Measurements from ENCODE around the gene SKP2.

SKP2 gene

GRCh38 chr5:36135988-36136387, 15.9 kb upstream of the SKP2 start:
- no peak overlapping the region for H3K27ac ChIP-seq (ENCODE audit: low read length)
- no peak overlapping the region for H2AFZ ChIP-seq (ENCODE audit: low read depth, low read length)
- TF ChIP-seq CTCF (IDR thresholded peaks at IDR 0.05; ENCODE audit: borderline replicate concordance, extremely low read depth, low read length, poor library complexity, severe bottlenecking) (no peak), EZH2 (IDR thresholded peaks at IDR 0.05; ENCODE audit: borderline replicate concordance, low read depth, low read length, severe bottlenecking) (no peak)
- H3K4me1 ChIP-seq (ENCODE audit: insufficient read depth, low read length): no peaks in the 10 kb centered on the region
- DNase-seq (no peak), ATAC-seq (ENCODE audit: insufficient read depth, low read depth) (no peak)
- H3K4me3 ChIP-seq (ENCODE audit: low read depth in 1 of 2, low read length in 2 of 2): no peak overlapping the region
- no peak overlapping the region for H3K9ac ChIP-seq (ENCODE audit: low read depth, low read length)
- no peak overlapping the region for H3K4me2 ChIP-seq (ENCODE audit: insufficient read depth, low read length)
- no peaks in the 10 kb centered on the region for H3K27me3 ChIP-seq (ENCODE audit: insufficient read depth, low read length, poor library complexity)
- H3K79me2 ChIP-seq (ENCODE audit: insufficient read depth, low read length): no peaks in the 10 kb centered on the region
- no peaks in the 10 kb centered on the region for H4K20me1 ChIP-seq (ENCODE audit: insufficient read depth, low read length)
- peaks cover 21% of the 10 kb centered on the region for H3K9me3 ChIP-seq (ENCODE audit: insufficient read depth, low read length, severe bottlenecking)
- peaks cover 34% of the 10 kb centered on the region for H3K36me3 ChIP-seq (ENCODE audit: insufficient read depth, low read length)

GRCh38 chr5:36136581-36136980, 15.3 kb upstream of the SKP2 start:
- no peaks in the 10 kb centered on the region for H3K79me2 ChIP-seq (ENCODE audit: insufficient read depth, low read length)
- peaks cover 40% of the 10 kb centered on the region for H3K36me3 ChIP-seq (ENCODE audit: insufficient read depth, low read length)
- H3K27me3 ChIP-seq (ENCODE audit: insufficient read depth, low read length, poor library complexity): no peaks in the 10 kb centered on the region
- no peak overlapping the region for H3K4me2 ChIP-seq (ENCODE audit: insufficient read depth, low read length)
- no peaks in the 10 kb centered on the region for H4K20me1 ChIP-seq (ENCODE audit: insufficient read depth, low read length)
- H3K4me1 ChIP-seq (ENCODE audit: insufficient read depth, low read length): no peaks in the 10 kb centered on the region
- TF ChIP-seq CTCF (IDR thresholded peaks at IDR 0.05; ENCODE audit: borderline replicate concordance, extremely low read depth, low read length, poor library complexity, severe bottlenecking) (no peak), EZH2 (IDR thresholded peaks at IDR 0.05; ENCODE audit: borderline replicate concordance, low read depth, low read length, severe bottlenecking) (no peak)
- ATAC-seq (ENCODE audit: insufficient read depth, low read depth) (no peak), DNase-seq (no peak)
- no peak overlapping the region for H3K4me3 ChIP-seq (ENCODE audit: low read depth in 1 of 2, low read length in 2 of 2)
- H3K9ac ChIP-seq (ENCODE audit: low read depth, low read length): no peak overlapping the region
- no peak overlapping the region for H2AFZ ChIP-seq (ENCODE audit: low read depth, low read length)
- H3K27ac ChIP-seq (ENCODE audit: low read length): no peak overlapping the region
- peaks cover 21% of the 10 kb centered on the region for H3K9me3 ChIP-seq (ENCODE audit: insufficient read depth, low read length, severe bottlenecking)

DNA sequence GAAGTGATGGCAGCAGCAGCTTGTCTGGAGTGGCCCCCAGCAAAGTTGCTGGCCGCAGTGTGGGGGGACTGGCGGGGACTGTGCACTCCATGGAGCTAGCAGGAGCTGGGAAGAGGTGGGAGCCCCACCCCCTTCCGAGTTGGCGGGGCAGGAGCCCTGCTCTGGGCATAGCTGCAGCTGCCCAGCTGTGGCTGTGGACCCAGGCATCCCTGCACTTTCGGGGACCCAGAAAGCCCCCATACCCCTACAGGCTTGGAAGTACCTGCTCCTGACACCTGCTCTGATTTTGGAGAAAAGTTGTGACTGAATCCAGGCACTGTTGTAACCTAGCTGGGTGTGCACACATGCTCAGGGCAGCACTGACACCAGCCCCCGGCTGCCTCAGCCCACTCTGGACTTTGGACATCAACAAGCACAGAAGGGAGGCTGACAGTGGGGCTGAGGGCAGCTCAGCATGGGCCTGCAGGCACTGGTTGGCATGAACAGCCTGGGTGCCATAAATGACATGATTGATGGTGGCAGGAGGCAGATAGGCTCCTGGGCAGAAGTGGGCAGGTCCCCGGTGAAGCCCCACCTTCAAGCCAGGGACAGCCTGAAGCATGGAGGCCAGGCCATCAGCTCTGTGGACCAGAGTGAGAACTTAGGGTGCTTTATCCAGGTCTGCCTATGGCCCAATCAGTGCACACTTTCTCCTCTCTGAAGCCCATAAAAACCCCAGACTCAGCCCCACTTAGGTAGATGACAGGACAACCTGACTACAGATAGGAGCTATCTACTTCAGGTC, 12.8 kb upstream of the SKP2 start:
- Histone ChIP-seq H3K27ac (ENCODE audit: low read length) (no peak overlapping the region), H3K36me3 (ENCODE audit: insufficient read depth, low read length) (peaks cover 53% of the 10 kb centered on the region), H3K79me2 (ENCODE audit: insufficient read depth, low read length) (no peaks in the 10 kb centered on the region)

More for the DNA sequence above, 12.8 kb upstream of the SKP2 start:
- Histone ChIP-seq H3K27me3 (ENCODE audit: insufficient read depth, low read length, poor library complexity) (no peaks in the 10 kb centered on the region), H2AFZ (ENCODE audit: low read depth, low read length) (no peak overlapping the region), H3K9me3 (ENCODE audit: insufficient read depth, low read length, severe bottlenecking) (peaks cover 21% of the 10 kb centered on the region), H3K9ac (ENCODE audit: low read depth, low read length) (no peak overlapping the region), H3K4me2 (ENCODE audit: insufficient read depth, low read length) (no peak overlapping the region), H4K20me1 (ENCODE audit: insufficient read depth, low read length) (no peaks in the 10 kb centered on the region), H3K4me1 (ENCODE audit: insufficient read depth, low read length) (no peaks in the 10 kb centered on the region), H3K4me3 (ENCODE audit: low read depth in 1 of 2, low read length in 2 of 2) (no peak overlapping the region)
- no peak for TF ChIP-seq CTCF (IDR thresholded peaks at IDR 0.05; ENCODE audit: borderline replicate concordance, extremely low read depth, low read length, poor library complexity, severe bottlenecking)
- TF ChIP-seq EZH2 (IDR thresholded peaks at IDR 0.05; ENCODE audit: borderline replicate concordance, low read depth, low read length, severe bottlenecking): no peak
- DNase-seq (no peak), ATAC-seq (ENCODE audit: insufficient read depth, low read depth) (peak; percentile 12; the same call in 1 of the 3 replicates)

Data from DND-41 (cell line).